Measurements from ENCODE around the gene AKT2.

The AKT2 gene

GRCh38 chr19:40228863-40229262 lies 56.3 kb downstream of the AKT2 start:
- TF ChIP-seq EGR1 (IDR thresholded peaks at IDR 0.05) (no peak), TCF12 (IDR thresholded peaks at IDR 0.05; ENCODE audit: low read depth) (no peak), CREB1 (IDR thresholded peaks at IDR 0.05; ENCODE audit: low read depth) (no peak), ZBTB7A (IDR thresholded peaks at IDR 0.05; ENCODE audit: low read depth) (no peak), NFIC (IDR thresholded peaks at IDR 0.05) (no peak), CEBPB (IDR thresholded peaks at IDR 0.05) (no peak), TAF1 (IDR thresholded peaks at IDR 0.05; ENCODE audit: low read depth) (no peak), FOXM1 (IDR thresholded peaks at IDR 0.05; ENCODE audit: borderline replicate concordance, low read depth) (no peak), TEAD4 (IDR thresholded peaks at IDR 0.05) (no peak), EP300 (IDR thresholded peaks at IDR 0.05; ENCODE audit: borderline replicate concordance) (no peak)
- TF ChIP-seq, protein P1, sequence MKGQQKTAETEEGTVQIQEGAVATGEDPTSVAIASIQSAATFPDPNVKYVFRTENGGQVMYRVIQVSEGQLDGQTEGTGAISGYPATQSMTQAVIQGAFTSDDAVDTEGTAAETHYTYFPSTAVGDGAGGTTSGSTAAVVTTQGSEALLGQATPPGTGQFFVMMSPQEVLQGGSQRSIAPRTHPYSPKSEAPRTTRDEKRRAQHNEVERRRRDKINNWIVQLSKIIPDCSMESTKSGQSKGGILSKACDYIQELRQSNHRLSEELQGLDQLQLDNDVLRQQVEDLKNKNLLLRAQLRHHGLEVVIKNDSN (IDR thresholded peaks at IDR 0.05): no peak

GRCh38 chr19:40228346-40228745 lies 56.8 kb downstream of the AKT2 start:
- TF ChIP-seq NFIC (IDR thresholded peaks at IDR 0.05) (no peak), TAF1 (IDR thresholded peaks at IDR 0.05; ENCODE audit: low read depth) (no peak), MAX (IDR thresholded peaks at IDR 0.05) (no peak), CREB1 (IDR thresholded peaks at IDR 0.05; ENCODE audit: low read depth) (no peak), TEAD4 (IDR thresholded peaks at IDR 0.05) (no peak), TCF12 (IDR thresholded peaks at IDR 0.05; ENCODE audit: low read depth) (no peak), EGR1 (IDR thresholded peaks at IDR 0.05) (no peak), ZBTB7A (IDR thresholded peaks at IDR 0.05; ENCODE audit: low read depth) (no peak), RAD21 (IDR thresholded peaks at IDR 0.05; ENCODE audit: low read depth) (no peak), EP300 (IDR thresholded peaks at IDR 0.05; ENCODE audit: borderline replicate concordance) (no peak), FOXM1 (IDR thresholded peaks at IDR 0.05; ENCODE audit: borderline replicate concordance, low read depth) (no peak), CEBPB (IDR thresholded peaks at IDR 0.05) (no peak), YY1 (IDR thresholded peaks at IDR 0.05; ENCODE audit: low read depth) (no peak)
- TF ChIP-seq, protein P2, sequence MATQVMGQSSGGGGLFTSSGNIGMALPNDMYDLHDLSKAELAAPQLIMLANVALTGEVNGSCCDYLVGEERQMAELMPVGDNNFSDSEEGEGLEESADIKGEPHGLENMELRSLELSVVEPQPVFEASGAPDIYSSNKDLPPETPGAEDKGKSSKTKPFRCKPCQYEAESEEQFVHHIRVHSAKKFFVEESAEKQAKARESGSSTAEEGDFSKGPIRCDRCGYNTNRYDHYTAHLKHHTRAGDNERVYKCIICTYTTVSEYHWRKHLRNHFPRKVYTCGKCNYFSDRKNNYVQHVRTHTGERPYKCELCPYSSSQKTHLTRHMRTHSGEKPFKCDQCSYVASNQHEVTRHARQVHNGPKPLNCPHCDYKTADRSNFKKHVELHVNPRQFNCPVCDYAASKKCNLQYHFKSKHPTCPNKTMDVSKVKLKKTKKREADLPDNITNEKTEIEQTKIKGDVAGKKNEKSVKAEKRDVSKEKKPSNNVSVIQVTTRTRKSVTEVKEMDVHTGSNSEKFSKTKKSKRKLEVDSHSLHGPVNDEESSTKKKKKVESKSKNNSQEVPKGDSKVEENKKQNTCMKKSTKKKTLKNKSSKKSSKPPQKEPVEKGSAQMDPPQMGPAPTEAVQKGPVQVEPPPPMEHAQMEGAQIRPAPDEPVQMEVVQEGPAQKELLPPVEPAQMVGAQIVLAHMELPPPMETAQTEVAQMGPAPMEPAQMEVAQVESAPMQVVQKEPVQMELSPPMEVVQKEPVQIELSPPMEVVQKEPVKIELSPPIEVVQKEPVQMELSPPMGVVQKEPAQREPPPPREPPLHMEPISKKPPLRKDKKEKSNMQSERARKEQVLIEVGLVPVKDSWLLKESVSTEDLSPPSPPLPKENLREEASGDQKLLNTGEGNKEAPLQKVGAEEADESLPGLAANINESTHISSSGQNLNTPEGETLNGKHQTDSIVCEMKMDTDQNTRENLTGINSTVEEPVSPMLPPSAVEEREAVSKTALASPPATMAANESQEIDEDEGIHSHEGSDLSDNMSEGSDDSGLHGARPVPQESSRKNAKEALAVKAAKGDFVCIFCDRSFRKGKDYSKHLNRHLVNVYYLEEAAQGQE (IDR thresholded peaks at IDR 0.05; ENCODE audit: low read depth): no peak
- TF ChIP-seq, protein P1 (IDR thresholded peaks at IDR 0.05): no peak

GRCh38 chr19:40225440-40226305 lies 59.5 kb downstream of the AKT2 start:
- TF ChIP-seq CREB1 (IDR thresholded peaks at IDR 0.05; ENCODE audit: low read depth) (no peak), TCF12 (IDR thresholded peaks at IDR 0.05; ENCODE audit: low read depth) (no peak), NFIC (IDR thresholded peaks at IDR 0.05) (no peak), ZBTB7A (IDR thresholded peaks at IDR 0.05; ENCODE audit: low read depth) (no peak), CEBPB (IDR thresholded peaks at IDR 0.05) (no peak), RAD21 (IDR thresholded peaks at IDR 0.05; ENCODE audit: low read depth) (no peak), TAF1 (IDR thresholded peaks at IDR 0.05; ENCODE audit: low read depth) (no peak), EP300 (IDR thresholded peaks at IDR 0.05; ENCODE audit: borderline replicate concordance) (no peak), MAX (IDR thresholded peaks at IDR 0.05) (no peak), EGR1 (IDR thresholded peaks at IDR 0.05) (no peak), TEAD4 (IDR thresholded peaks at IDR 0.05) (no peak), FOXM1 (IDR thresholded peaks at IDR 0.05; ENCODE audit: borderline replicate concordance, low read depth) (no peak), YY1 (IDR thresholded peaks at IDR 0.05; ENCODE audit: low read depth) (no peak)
- TF ChIP-seq, protein P1 (IDR thresholded peaks at IDR 0.05): no peak
- TF ChIP-seq, protein P2 (IDR thresholded peaks at IDR 0.05; ENCODE audit: low read depth): no peak

- TF ChIP-seq FOXM1 (IDR thresholded peaks at IDR 0.05; ENCODE audit: borderline replicate concordance, low read depth) (no peak), CEBPB (IDR thresholded peaks at IDR 0.05) (peak; percentile 54; the same call in 1 of the 2 replicates), NFIC (IDR thresholded peaks at IDR 0.05) (no peak), YY1 (IDR thresholded peaks at IDR 0.05; ENCODE audit: low read depth) (no peak), ZBTB7A (IDR thresholded peaks at IDR 0.05; ENCODE audit: low read depth) (no peak), MAX (IDR thresholded peaks at IDR 0.05) (peak; percentile 59; the same call in 1 of the 2 replicates), TEAD4 (IDR thresholded peaks at IDR 0.05) (no peak), TCF12 (IDR thresholded peaks at IDR 0.05; ENCODE audit: low read depth) (no peak)
- TF ChIP-seq, protein P2 (IDR thresholded peaks at IDR 0.05; ENCODE audit: low read depth): no peak
Observed at GRCh38 chr19:40224342-40225150, 60.6 kb downstream of the AKT2 start.

All from Ishikawa (cell line).